HG03025 (cell line): Measurements from ENCODE around the gene MIXL1.
"Not testable (repeated sequence)": the region's sequence is repeated elsewhere in the genome, so short reads cannot be mapped to it uniquely, and the experiment has no call there.

Source experiments
- ATAC-seq: cut with Tn5 transposase; IDR thresholded peaks from one replicate; pipeline ENCODE4 v1.9.1; 2021; ENCODE audit warnings: mild to moderate bottlenecking, moderate library complexity; ENCODE audit not compliant: unreplicated experiment, low FRiP score

MIXL1 gene

GRCh38 chr1:226223157-226223785 lies at the start of gene MIXL1:
Gene MIXL1 (plus strand): TSS chr1:226223664. CDS start chr1:226223682, 18 bp downstream.
- peak; percentile 42 for ATAC-seq

- no peak for ATAC-seq
These were observed 46.6 kb upstream of the MIXL1 start for GRCh38 chr1:226176870-226177269.

GRCh38 chr1:226181996-226182714 lies 41.3 kb upstream of the MIXL1 start:
- ATAC-seq, result no peak

- ATAC-seq, result no peak
These were observed 38.1 kb upstream of the MIXL1 start for GRCh38 chr1:226185141-226186036.

- ATAC-seq, result peak; percentile 90
These were observed 37.1 kb upstream of the MIXL1 start, which contains the start of gene ACBD3 for GRCh38 chr1:226186124-226187018. Gene ACBD3 (minus strand): TSS chr1:226186741. CDS start chr1:226186675, 66 bp downstream.

GRCh38 chr1:226187019-226187322 lies 36.5 kb upstream of the MIXL1 start:
- no peak for ATAC-seq

GRCh38 chr1:226187380-226187779 lies 36.1 kb upstream of the MIXL1 start:
- ATAC-seq, result no peak

- no peak for ATAC-seq
These were observed 28.3 kb upstream of the MIXL1 start for GRCh38 chr1:226195144-226195543.

GRCh38 chr1:226199971-226200370 lies 23.5 kb upstream of the MIXL1 start:
- no peak for ATAC-seq

GRCh38 chr1:226201029-226201593 lies 22.4 kb upstream of the MIXL1 start:
- ATAC-seq, result no peak

GRCh38 chr1:226202246-226202645 lies 21.2 kb upstream of the MIXL1 start:
- no peak for ATAC-seq

- not testable (repeated sequence) for ATAC-seq
These were observed 20.8 kb upstream of the MIXL1 start for GRCh38 chr1:226202666-226203065.

- ATAC-seq, result no peak
These were observed 20.2 kb upstream of the MIXL1 start for GRCh38 chr1:226203240-226203639.

GRCh38 chr1:226203655-226204054 lies 19.8 kb upstream of the MIXL1 start:
- ATAC-seq, result no peak

- ATAC-seq, result no peak
These were observed 19.3 kb upstream of the MIXL1 start for GRCh38 chr1:226204198-226204597.

- ATAC-seq, result no peak
These were observed 16.4 kb upstream of the MIXL1 start for GRCh38 chr1:226207048-226207447.

- ATAC-seq, result no peak
These were observed 14.0 kb upstream of the MIXL1 start for GRCh38 chr1:226209307-226210059.

GRCh38 chr1:226210571-226211176 lies 12.8 kb upstream of the MIXL1 start:
- no peak for ATAC-seq
